HepG2 (cell line): ENCODE measurements around the gene CATSPERD. TPM values are rescaled to one million over a fixed set of nuclear protein-coding genes. Genes with fewer than 3 reads are reported as not detected.

Experiments used
- AKAP8 ChIP-seq: sonication (generic); formaldehyde crosslinking; IDR thresholded peaks from 2 replicates; pipeline ENCODE4 v1.5.1; 2020; ENCODE audit warnings: mild to moderate bottlenecking, missing genetic modification reagents
- CREBL2 ChIP-seq: sonication (generic); formaldehyde crosslinking; IDR thresholded peaks from 2 replicates; pipeline ENCODE4 v1.8.1; 2023; ENCODE audit warnings: missing genetic modification reagents, mild to moderate bottlenecking, borderline replicate concordance
- FOXJ3 ChIP-seq: sonication (generic); formaldehyde crosslinking; IDR thresholded peaks from 2 replicates; pipeline ENCODE4 v1.4.0; 2020; ENCODE audit warnings: missing genetic modification reagents, mild to moderate bottlenecking, borderline replicate concordance
- GATAD1 ChIP-seq: IDR thresholded peaks from 2 replicates; pipeline ENCODE4 v1.6.1; 2016; ENCODE audit warnings: missing genetic modification reagents, missing compliant biosample characterization
- HMGXB4 ChIP-seq, 2 experiments: sonication (generic) in 1 of 2; formaldehyde crosslinking in 1 of 2; IDR thresholded peaks; 2 replicates each; pipeline versions ENCODE4 v1.4.0 to v1.6.1; 2018 to 2020; ENCODE audit warnings: missing genetic modification reagents in 2 of 2, borderline replicate concordance in 1 of 2, low read depth in 1 of 2, mild to moderate bottlenecking in 1 of 2, missing biosample characterization in 1 of 2
- HNRNPH1 ChIP-seq: fragments of 200-400 bp; formaldehyde crosslinking; optimal IDR thresholded peaks from 2 replicates; pipeline ENCODE3; 2017; ENCODE audit warnings: mild to moderate bottlenecking, low read depth, low read length
- JARID2 ChIP-seq: sonication (generic); formaldehyde crosslinking; IDR thresholded peaks from 2 replicates; pipeline ENCODE4 v1.8.1; 2023; ENCODE audit warnings: missing genetic modification reagents, inconsistent platforms; ENCODE audit not compliant: insufficient replicate concordance
- KLF9 ChIP-seq: IDR thresholded peaks from 2 replicates; pipeline ENCODE4 v1.6.1; 2016; ENCODE audit warnings: low read depth
- MAFK ChIP-seq, 2 experiments: IDR thresholded peaks in 1 of 2; conservative IDR thresholded peaks in 1 of 2; 2 replicates each; pipeline ENCODE4 v1.6.1; 2011; ENCODE audit warnings: improper control_type of control experiment in 2 of 2, low read length in 2 of 2
- NFE2L2 ChIP-seq: fragments of 150-350 bp; IDR thresholded peaks from 2 replicates; pipeline ENCODE4 v1.6.1; 2014; ENCODE audit warnings: low read length
- PHF21A ChIP-seq: sonication (generic); formaldehyde crosslinking; IDR thresholded peaks from 2 replicates; pipeline ENCODE4 v1.5.0; 2020; ENCODE audit warnings: mild to moderate bottlenecking, missing genetic modification reagents
- POGZ ChIP-seq: sonication (generic); formaldehyde crosslinking; IDR thresholded peaks from 2 replicates; pipeline ENCODE4 v1.4.0; 2020; ENCODE audit warnings: mild to moderate bottlenecking, missing genetic modification reagents
- RAD21 ChIP-seq: fragments of 450-650 bp; formaldehyde crosslinking; IDR thresholded peaks from 2 replicates; pipeline ENCODE4 v1.5.0; 2020; ENCODE audit warnings: mild to moderate bottlenecking
- RERE ChIP-seq: IDR thresholded peaks from 2 replicates; pipeline ENCODE4 v1.6.1; 2016; ENCODE audit warnings: low read depth, missing genetic modification reagents, missing compliant biosample characterization
- SKI ChIP-seq: fragments of 450-650 bp; IDR thresholded peaks from one replicate; pipeline ENCODE4 v1.6.1; 2018; ENCODE audit warnings: mild to moderate bottlenecking; ENCODE audit not compliant: partially characterized antibody
- SP140L ChIP-seq: sonication (generic); formaldehyde crosslinking; IDR thresholded peaks from 2 replicates; pipeline ENCODE4 v1.4.0; 2020; ENCODE audit warnings: missing genetic modification reagents, borderline replicate concordance
- TRIM24 ChIP-seq: sonication (generic); formaldehyde crosslinking; IDR thresholded peaks from 2 replicates; pipeline ENCODE4 v1.8.0; 2022; ENCODE audit warnings: mild to moderate bottlenecking, missing genetic modification reagents
- ZFP90 ChIP-seq: sonication (generic); formaldehyde crosslinking; IDR thresholded peaks from 2 replicates; pipeline ENCODE4 v1.8.0; 2022; ENCODE audit warnings: missing genetic modification reagents, mild to moderate bottlenecking, inconsistent platforms, borderline replicate concordance
- ZKSCAN1 ChIP-seq: fragments of 150-350 bp; IDR thresholded peaks from 2 replicates; pipeline ENCODE4 v1.6.1; 2014; ENCODE audit warnings: low read length
- ZKSCAN8 ChIP-seq: IDR thresholded peaks from 2 replicates; pipeline ENCODE4 v1.6.1; 2016; ENCODE audit warnings: borderline replicate concordance, missing genetic modification reagents, missing compliant biosample characterization
- ZMYM3 ChIP-seq: sonication (generic); formaldehyde crosslinking; IDR thresholded peaks from 2 replicates; pipeline ENCODE4 v1.5.1; 2020; ENCODE audit warnings: mild to moderate bottlenecking, missing genetic modification reagents
- ZNF160 ChIP-seq: sonication (generic); formaldehyde crosslinking; IDR thresholded peaks from 2 replicates; pipeline ENCODE4 v1.8.0; 2022; ENCODE audit warnings: mild to moderate bottlenecking, inconsistent platforms, missing genetic modification reagents
- ZNF17 ChIP-seq: sonication (generic); formaldehyde crosslinking; IDR thresholded peaks from 2 replicates; pipeline ENCODE4 v1.5.0; 2020; ENCODE audit warnings: mild to moderate bottlenecking, missing genetic modification reagents
- ZNF644 ChIP-seq: IDR thresholded peaks from 2 replicates; pipeline ENCODE4 v1.6.1; 2016; ENCODE audit warnings: low read depth
- polyA plus RNA-seq, 8 experiments: library from polyadenylated mRNA; depleted of rRNA in 3 of 8; stranded (reverse) in 7 of 8; unstranded in 1 of 8; fragments of >200 nt; fragmentation: Illumina TruSeq in 4 of 8; extraction: Trizol in 4 of 8; gene quantifications; 2 replicates each; pipeline versions ENCODE4 v1.2.1 to v1.2.3, GENCODE V29; 2011 to 2016; ENCODE audit warnings: low read depth in 4 of 8, missing spikeins in 1 of 8, mixed read lengths in 1 of 8; ENCODE audit not compliant: insufficient read depth in 1 of 8
- total RNA-seq, 5 experiments: library from RNA; depleted of rRNA; stranded (reverse); fragments of >200 nt; fragmentation: Illumina TruSeq; extraction: Trizol; gene quantifications; 2 replicates each; pipeline ENCODE4 v1.2.3, GENCODE V29; 2016; ENCODE audit warnings: low read depth in 1 of 5

CATSPERD gene
- total and polyA plus RNA-seq, 2 of the 13 experiments (the other 11 are each of a cell fraction or from before 2014, with no cell fraction given): 0.04 TPM; not detected in 1

GRCh38 chr19:5690125-5690954, 30.1 kb upstream of the CATSPERD start, which contains the start of gene RPL36 (continued):
- TF ChIP-seq CREBL2 (CRISPR knock-in tag): no peak
- peak; percentile 54; the same call in 1 of the 2 replicates for TF ChIP-seq ZKSCAN8
- TF ChIP-seq TRIM24 (CRISPR knock-in tag): no peak
- no peak; the same call in 1 of the 2 replicates for TF ChIP-seq PHF21A (CRISPR knock-in tag)
- peak; percentile 97 to 98 for TF ChIP-seq HMGXB4 (CRISPR knock-in tag; IDR thresholded peaks at IDR 0.05; ENCODE audit: borderline replicate concordance in 1 of 2, low read depth in 1 of 2)
- peak; percentile 66; the same call in 1 of the 2 replicates for TF ChIP-seq FOXJ3 (CRISPR knock-in tag)
- no peak for TF ChIP-seq ZNF644 (CRISPR knock-in tag)
- no peak for TF ChIP-seq ZNF17 (CRISPR knock-in tag)
- no peak; the same call in 1 of the 2 replicates for TF ChIP-seq ZNF160 (CRISPR knock-in tag)
- peak; percentile 64; the same call in 1 of the 2 replicates for TF ChIP-seq RAD21 (CRISPR knock-in tag)
- TF ChIP-seq MAFK (conservative IDR thresholded peaks at IDR 0.05 in 1 of 2, IDR thresholded peaks at IDR 0.05 in 1 of 2; ENCODE audit: low read length in 2 of 2): no peak
- TF ChIP-seq KLF9 (CRISPR knock-in tag): no peak
- TF ChIP-seq RERE (CRISPR knock-in tag): no peak
- peak; percentile 87 for TF ChIP-seq GATAD1 (CRISPR knock-in tag)
- no peak for TF ChIP-seq SKI
- no peak for TF ChIP-seq HNRNPH1
- no peak for TF ChIP-seq SP140L (CRISPR knock-in tag)
- TF ChIP-seq ZFP90 (CRISPR knock-in tag): peak; percentile 97; the same call in 1 of the 2 replicates
- no peak for TF ChIP-seq JARID2 (CRISPR knock-in tag)
- peak; percentile 73 for TF ChIP-seq POGZ
- peak; percentile 86 for TF ChIP-seq AKAP8 (CRISPR knock-in tag)
- peak; percentile 1; the same call in 1 of the 2 replicates for TF ChIP-seq ZMYM3
- no peak for TF ChIP-seq ZKSCAN1
- no peak for TF ChIP-seq NFE2L2
